HG02610 (cell line): ENCODE results near the gene DUS4L.
A peak's percentile ranks its signal among the peaks of the same experiment; 100 is the strongest.

Source experiments
- ATAC-seq: cut with Tn5 transposase; IDR thresholded peaks from one replicate; pipeline ENCODE4 v1.9.1; 2021; ENCODE audit warnings: mild to moderate bottlenecking, moderate library complexity; ENCODE audit not compliant: unreplicated experiment

DUS4L gene

DNA sequence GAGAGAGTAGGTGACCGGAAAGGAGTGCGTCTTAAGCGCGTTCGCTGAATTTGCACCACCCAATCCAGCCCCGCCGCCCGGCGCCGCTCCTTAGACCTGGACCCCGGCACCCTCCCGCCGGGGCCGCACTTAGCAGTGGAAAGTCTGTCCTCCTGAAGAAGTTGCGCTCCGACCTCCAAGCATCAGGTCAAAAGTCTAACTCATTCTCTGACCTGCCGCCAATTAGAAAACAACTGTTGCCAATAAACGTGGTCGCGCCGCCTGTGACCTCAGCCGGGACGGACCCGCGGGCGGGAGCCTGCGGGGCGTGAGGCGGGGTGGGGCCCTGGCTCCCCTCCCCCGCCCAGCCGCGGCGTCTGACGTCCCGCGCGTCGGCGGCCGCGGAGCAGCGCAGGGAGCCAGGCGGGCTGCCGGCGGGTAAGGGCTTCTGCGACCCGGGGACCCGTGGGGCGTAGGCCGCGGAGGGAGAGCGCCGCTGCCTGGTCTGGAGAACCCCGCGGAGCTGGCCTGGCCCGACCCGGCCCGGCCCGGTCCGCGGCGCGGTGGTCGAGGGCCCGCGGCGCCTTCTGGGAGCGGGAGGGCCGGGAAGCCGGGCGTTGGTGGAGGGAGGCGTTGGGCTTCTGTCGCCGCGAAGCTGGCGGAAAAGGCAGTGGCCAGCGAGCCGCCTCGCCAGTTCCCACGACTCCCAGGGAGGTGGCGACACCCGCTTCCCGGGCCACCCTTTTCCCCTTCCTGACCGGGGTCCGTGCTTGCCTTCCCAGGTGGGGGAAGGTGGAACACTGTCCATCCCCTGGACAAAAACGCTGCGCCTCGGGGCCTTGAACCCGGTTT is 16.3 kb downstream of the DUS4L start, which contains the start of gene BCAP29:
Gene BCAP29 (plus strand): TSS at position 362 of the 831 bp plus-strand sequence. CDS start 527 bp downstream, outside the sequence.
- peak; percentile 96 for ATAC-seq

DNA sequence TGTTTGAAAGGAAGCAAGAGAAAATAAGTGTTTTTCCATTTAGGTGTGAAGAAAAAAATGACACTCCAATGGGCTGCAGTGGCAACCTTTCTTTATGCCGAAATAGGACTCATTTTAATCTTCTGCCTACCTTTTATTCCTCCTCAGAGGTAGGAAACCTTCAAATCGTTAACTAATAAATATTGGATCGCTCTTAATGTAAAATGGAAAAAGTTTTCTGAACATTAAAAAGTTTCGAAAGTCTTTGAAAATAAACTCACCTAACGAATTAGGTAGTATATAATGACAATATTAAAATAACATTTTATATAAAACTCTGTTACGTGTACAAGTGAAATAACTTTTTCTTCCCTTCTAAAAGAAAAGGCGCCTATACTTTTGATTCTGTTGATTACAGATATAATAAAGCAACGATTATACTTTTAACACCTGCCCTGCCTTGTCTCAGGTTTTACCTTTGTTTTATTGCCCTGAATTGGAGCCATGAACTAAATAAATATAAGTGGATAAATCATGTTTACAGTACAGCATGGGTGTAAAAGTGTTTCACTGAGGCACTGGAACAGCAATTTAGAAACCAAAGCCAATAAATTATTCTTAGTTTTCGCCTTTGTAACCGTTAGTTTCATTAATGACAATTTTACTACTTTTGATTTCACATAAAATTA is 17.1 kb downstream of the DUS4L start:
- no peak for ATAC-seq

GRCh38 chr7:107581387-107582013 is 17.7 kb downstream of the DUS4L start:
- no peak for ATAC-seq

GRCh38 chr7:107582875-107583274 is 19.1 kb downstream of the DUS4L start:
- ATAC-seq: no peak

DNA sequence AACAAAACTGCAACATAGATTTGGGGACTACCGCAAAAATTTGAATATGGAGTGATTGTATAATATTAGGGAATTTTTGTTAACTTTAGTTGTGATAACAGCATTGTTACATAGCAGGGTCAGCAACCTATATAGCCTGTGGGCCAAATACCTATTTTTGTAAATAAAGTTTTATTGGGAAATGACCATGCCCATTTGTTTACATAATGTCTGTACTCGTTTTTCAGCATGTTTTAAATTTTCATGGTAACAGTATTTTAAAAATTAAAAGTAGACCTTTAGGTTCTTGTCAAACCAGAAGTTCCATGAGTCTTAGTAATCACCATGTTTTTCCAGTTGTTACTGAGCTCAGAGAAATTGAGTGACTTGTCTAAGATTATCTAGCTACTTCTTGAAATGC is 20.9 kb downstream of the DUS4L start:
- no peak for ATAC-seq

DNA sequence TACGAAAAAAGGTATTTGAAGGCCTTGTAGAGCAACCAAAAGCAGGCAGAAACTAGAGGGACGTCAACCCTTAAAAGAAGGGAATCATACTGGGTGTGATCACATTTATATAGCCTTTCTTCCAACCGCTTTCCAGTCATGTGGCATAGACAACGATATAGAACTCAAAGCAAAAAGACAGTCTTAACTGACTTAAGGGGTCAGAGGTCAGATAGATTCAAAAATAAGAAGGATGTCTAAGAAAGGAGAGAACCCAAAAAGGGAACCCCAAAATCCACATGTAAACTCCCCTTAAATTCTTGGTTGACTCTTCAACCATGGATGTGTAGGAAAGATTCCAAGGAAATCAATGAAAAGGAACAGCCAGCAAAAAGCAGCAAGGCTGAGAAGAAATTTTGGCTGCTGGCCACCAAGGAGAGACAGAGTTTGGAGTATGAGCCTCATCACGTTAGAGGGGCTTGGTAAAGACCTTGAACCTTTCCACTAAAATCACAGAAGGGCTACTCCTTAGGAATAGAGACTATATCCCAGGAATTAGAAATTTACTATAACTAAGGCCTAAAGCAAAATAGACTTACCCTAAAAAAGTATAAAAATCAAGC is 24.9 kb downstream of the DUS4L start:
- no peak for ATAC-seq

GRCh38 chr7:107591421-107591820 is 27.6 kb downstream of the DUS4L start:
- no peak for ATAC-seq

DNA sequence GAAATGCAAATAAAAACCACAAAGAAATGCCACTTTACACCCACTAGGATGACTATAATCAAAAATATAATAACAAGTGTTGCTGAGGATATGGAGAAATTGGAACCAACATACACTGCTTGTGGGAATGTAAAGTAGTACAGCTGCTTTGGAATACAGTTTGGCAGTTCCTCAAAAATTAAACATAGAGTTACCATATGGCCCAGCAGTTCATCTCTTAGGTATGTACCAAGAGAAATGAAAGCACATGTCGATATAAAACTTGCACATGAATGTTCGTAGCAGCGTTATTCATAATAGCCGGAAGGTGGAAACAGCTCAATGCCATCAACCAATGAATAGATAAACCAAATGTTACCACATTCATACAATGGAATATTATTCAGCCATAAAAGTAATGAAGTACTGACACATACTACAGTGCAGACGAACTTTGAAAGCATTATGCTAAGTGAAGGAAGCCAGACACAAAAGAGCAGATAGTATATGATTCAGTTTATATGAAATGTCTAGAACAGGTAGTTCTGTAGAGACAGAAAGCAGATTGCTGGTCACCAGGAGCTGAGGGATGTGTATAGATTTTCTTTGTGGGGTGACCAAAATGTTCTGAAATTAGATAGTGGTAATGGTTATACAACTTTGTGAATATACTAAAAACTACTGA is 28.7 kb downstream of the DUS4L start:
- no peak for ATAC-seq

GRCh38 chr7:107593025-107593410 is 29.2 kb downstream of the DUS4L start:
- ATAC-seq: no peak

DNA sequence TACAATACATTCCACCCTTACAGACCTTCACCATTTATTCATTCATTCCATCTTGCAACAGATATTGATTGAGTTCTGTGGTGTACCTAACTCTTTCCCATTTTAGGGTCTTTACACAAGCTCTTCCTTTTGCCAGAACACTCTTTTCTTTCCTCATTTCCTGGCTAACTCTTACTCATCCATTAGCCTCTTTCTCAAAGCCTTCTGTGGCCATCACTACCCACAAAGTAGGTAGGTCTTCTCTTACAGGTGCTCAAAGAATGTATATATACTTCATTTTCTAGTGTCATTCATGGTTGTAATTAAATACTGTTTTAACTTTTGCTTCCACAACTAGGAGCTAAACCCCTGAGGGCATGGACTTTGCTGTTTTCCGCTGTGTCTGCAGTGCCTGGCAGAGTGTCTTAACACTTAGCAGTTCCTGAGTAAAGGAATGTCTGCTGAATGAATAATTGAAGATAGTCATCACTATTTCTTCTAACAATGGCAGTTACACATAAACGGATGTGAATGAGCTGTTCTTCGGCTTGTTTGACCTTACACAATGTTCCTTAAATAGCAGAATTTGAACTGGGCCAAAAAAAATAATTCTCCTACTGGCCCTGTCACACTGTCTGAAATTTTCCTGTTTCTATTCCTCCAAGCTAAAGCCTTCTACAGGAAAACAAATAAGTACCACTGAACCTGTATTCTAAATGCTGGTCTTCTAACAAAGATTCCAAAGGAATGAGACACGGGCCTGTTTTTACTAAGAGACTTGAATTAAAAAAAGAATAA is 31.4 kb downstream of the DUS4L start:
- ATAC-seq: no peak

DNA sequence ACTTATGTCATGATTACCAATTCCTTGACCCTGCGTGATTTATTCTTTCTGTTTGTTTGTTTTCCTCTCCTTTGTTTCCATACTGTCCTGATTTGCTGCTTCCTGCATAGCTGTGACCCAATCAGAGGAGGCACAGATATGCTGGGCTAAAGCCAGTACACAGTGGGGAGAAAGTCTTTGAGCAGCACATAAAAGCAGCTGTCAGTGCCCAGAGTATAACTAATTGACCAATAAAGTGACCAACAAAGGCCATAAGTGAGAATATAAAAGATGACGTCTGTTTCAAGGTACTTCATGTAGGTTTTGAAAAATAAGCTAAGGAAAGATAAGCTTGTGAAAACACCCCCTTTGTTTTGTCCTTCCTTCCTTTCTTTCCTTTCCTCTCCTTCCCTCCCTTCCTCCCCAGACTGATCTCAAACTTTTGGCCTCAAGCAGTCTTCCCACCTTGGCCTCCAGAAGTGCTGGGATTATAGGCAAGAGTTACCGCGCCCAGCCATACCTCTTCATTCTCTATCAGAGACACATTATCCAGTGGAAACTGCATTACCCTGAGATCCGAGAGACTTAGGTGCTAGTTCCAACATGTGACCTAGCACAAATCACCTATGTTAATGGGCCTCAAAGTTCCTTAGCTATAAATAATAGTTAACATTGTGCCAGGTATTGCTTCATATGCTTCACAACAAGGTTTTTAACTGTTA is 33.3 kb downstream of the DUS4L start:
- ATAC-seq: no peak

- ATAC-seq: no peak
Measured at GRCh38 chr7:107597582-107597916, 33.8 kb downstream of the DUS4L start.

- ATAC-seq: no peak
Measured at GRCh38 chr7:107597953-107598352, 34.2 kb downstream of the DUS4L start.

DNA sequence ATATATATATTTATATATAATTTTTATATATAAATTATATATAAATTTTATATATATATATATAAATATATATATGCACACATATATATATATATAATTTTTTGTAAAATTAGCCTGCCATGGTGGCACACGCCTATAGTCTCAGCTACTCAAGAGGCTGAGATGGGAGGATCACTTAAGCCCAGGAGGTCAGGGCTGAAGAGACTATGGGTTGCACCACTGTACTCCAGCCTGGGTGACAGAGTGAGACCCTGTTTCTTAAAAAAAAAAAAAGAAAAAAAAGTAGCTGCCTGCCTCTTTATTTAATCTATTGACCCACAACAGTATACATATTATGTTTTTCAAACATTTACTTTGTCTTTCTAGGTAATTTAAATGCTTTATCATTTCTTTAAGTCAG is 35.5 kb downstream of the DUS4L start:
- ATAC-seq: no peak

- no peak for ATAC-seq
Measured at GRCh38 chr7:107600816-107601215, 37.0 kb downstream of the DUS4L start.

GRCh38 chr7:107605218-107605815 is 41.5 kb downstream of the DUS4L start:
- no peak for ATAC-seq

- ATAC-seq: no peak
Measured at GRCh38 chr7:107606303-107606702, 42.5 kb downstream of the DUS4L start.

DNA sequence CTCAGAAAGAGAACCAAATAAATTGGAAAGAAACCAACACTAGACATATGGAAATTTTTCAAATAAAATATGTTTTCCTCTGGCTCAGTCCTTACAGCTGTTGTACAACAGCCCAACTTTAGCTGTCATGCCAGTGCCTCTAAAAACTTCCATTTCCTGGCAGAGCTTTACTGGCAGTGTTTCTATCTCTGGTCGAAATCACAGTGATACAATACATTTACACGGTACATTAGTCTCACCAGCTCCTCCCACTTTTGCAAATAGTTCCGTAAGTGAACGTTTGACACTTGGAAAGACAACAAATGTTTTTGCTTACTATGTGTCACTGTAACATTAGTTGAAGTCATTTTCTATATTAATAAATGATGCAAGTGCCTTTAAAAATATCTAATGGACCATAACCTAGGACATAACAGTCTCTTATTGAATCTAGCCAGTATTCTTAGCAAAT is 46.1 kb downstream of the DUS4L start:
- no peak for ATAC-seq

DNA sequence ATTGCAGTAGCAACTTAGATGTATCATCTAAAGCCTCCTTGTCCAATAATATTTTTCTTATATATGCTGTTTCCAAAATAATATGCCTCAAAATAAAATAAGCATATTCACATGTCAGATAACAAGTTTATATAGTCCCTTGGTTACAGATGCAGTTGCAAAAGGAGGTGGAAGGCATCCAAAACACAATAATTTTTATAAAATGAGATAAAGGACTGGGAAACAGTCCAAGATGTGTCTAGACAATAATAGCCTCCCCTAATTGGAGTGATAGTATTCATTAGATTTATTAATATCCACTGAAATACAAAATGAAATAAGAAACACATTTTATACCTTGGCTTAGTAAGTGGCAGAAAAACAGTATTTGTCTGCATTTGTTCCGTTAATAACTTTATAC is 46.6 kb downstream of the DUS4L start:
- ATAC-seq: no peak
